Coronary artery (tissue), 2 donors: ENCODE measurements around the gene OR8D1.

Experiments used
- DNase-seq: peaks from one replicate; pipeline ENCODE4 v3.0.0-alpha.2; 2017; ENCODE audit warnings: low spot score
- H3K27ac ChIP-seq, 2 donors: fragments of 200-600 bp; sonication (generic); one replicate each; pipeline ENCODE4 v1.5.1; 2016 to 2019
- H3K4me3 ChIP-seq: fragments of 200-600 bp; sonication (generic); 2 replicates; pipeline ENCODE4 v1.5.1; 2016; ENCODE audit warnings: mild to moderate bottlenecking, moderate library complexity
- CTCF ChIP-seq: fragments of 200-600 bp; sonication (generic); IDR thresholded peaks from one replicate; pipeline ENCODE4 v1.5.1; 2019; ENCODE audit warnings: antibody characterized with exemption

OR8D1 gene

GRCh38 chr11:124256076-124256475, 57.7 kb downstream of the OR8D1 start, which contains the start of gene OR8G5:
TSS of gene OR8G5 (plus strand) at chr11:124256376. CDS start at chr11:124264932, 8,556 bp downstream.
- TF ChIP-seq CTCF, result no peak
- no peak within 1 kb of the TSS for H3K27ac ChIP-seq
- H3K4me3 ChIP-seq, result no peak within 1 kb of the TSS
- no peak for DNase-seq
